Ovary (tissue), 3 donors: ENCODE measurements around the gene KCNH6.

Source experiments
- CTCF ChIP-seq, 3 donors: fragments of 450-650 bp in 2 of 3; fragments of 200-600 bp in 1 of 3; IDR thresholded peaks; one replicate each; pipeline versions ENCODE4 v1.5.1 to v1.8.0; 2016 to 2022; ENCODE audit warnings: antibody characterized with exemption in 3 of 3, mild to moderate bottlenecking in 1 of 3
- POLR2A ChIP-seq: fragments of 450-650 bp; IDR thresholded peaks from one replicate; pipeline ENCODE4 v1.6.1; 2017; ENCODE audit warnings: antibody characterized with exemption, mild to moderate bottlenecking, moderate library complexity
- donor health status: DM: no; HTN: no; CAD: no.

GRCh38 chr17:63564562-63564961 lies 41.4 kb downstream of the KCNH6 start:
- TF ChIP-seq POLR2A: no peak
- no peak for TF ChIP-seq CTCF (IDR thresholded peaks at IDR 0.05)
